GM18861 (cell line): ENCODE data around the gene LRRTM4.
"Not testable (repeated sequence)": the region's sequence is repeated elsewhere in the genome, so short reads cannot be mapped to it uniquely, and the experiment has no call there.

Source experiments
- ATAC-seq: cut with Tn5 transposase; IDR thresholded peaks from one replicate; pipeline ENCODE4 v1.9.1; 2021; ENCODE audit not compliant: unreplicated experiment

LRRTM4 gene

GRCh38 chr2:77179297-77179696 lies 342.9 kb downstream of the LRRTM4 start:
- no peak for ATAC-seq

- ATAC-seq: not testable (repeated sequence)
These were observed 346.9 kb downstream of the LRRTM4 start for GRCh38 chr2:77175266-77175780.

- no peak for ATAC-seq
These were observed 352.8 kb downstream of the LRRTM4 start for GRCh38 chr2:77169426-77169825.

- not testable (repeated sequence) for ATAC-seq
These were observed 358.2 kb downstream of the LRRTM4 start for GRCh38 chr2:77164021-77164420.

- ATAC-seq: no peak
These were observed 361.2 kb downstream of the LRRTM4 start for GRCh38 chr2:77161009-77161408.

GRCh38 chr2:77156599-77156998 lies 365.6 kb downstream of the LRRTM4 start:
- no peak for ATAC-seq

- ATAC-seq: no peak
These were observed 366.7 kb downstream of the LRRTM4 start for GRCh38 chr2:77155511-77155910.

- ATAC-seq: no peak
These were observed 372.6 kb downstream of the LRRTM4 start for GRCh38 chr2:77149565-77149964.

- no peak for ATAC-seq
These were observed 375.0 kb downstream of the LRRTM4 start for GRCh38 chr2:77147153-77147552.

- no peak for ATAC-seq
These were observed 377.4 kb downstream of the LRRTM4 start for GRCh38 chr2:77144772-77145171.

- ATAC-seq: no peak
These were observed 380.0 kb downstream of the LRRTM4 start for GRCh38 chr2:77142141-77142540.

- not testable (repeated sequence) for ATAC-seq
These were observed 393.7 kb downstream of the LRRTM4 start for GRCh38 chr2:77128479-77128878.

- no peak for ATAC-seq
These were observed 394.8 kb downstream of the LRRTM4 start for GRCh38 chr2:77127345-77127744.

GRCh38 chr2:77121518-77121917 lies 400.7 kb downstream of the LRRTM4 start:
- ATAC-seq: no peak

GRCh38 chr2:77119333-77119732 lies 402.8 kb downstream of the LRRTM4 start:
- ATAC-seq: no peak

- no peak for ATAC-seq
These were observed 413.3 kb downstream of the LRRTM4 start for GRCh38 chr2:77108915-77109314.

- ATAC-seq: no peak
These were observed 417.2 kb downstream of the LRRTM4 start for GRCh38 chr2:77105008-77105407.

- ATAC-seq: no peak
These were observed 417.6 kb downstream of the LRRTM4 start for GRCh38 chr2:77104554-77104953.

- ATAC-seq: no peak
These were observed 419.2 kb downstream of the LRRTM4 start for GRCh38 chr2:77102927-77103326.

GRCh38 chr2:77101796-77102452 lies 420.3 kb downstream of the LRRTM4 start:
- no peak for ATAC-seq

GRCh38 chr2:77099961-77100360 lies 422.2 kb downstream of the LRRTM4 start:
- ATAC-seq: no peak

GRCh38 chr2:77095525-77095924 lies 426.7 kb downstream of the LRRTM4 start:
- ATAC-seq: not testable (repeated sequence)

- ATAC-seq: no peak
These were observed 427.1 kb downstream of the LRRTM4 start for GRCh38 chr2:77095096-77095495.
